SK-MEL-5 (cell line): Measurements from ENCODE around the gene SPECC1L. TPM values are rescaled to one million over a fixed set of nuclear protein-coding genes. Genes with fewer than 3 reads are reported as not detected.
"Not testable (repeated sequence)": the region's sequence is repeated elsewhere in the genome, so short reads cannot be mapped to it uniquely, and the experiment has no call there.

Experiments
- DNase-seq: peaks from one replicate; pipeline ENCODE4 v3.0.0-alpha.2; 2016; ENCODE audit warnings: low read depth, low spot score
- in situ Hi-C: cut with HindIII; loops from 2 replicates; pipeline ENCODE4 v1.10.0; 2016; ENCODE audit warnings: low sequenced_read_pairs, high pct_unique_total_duplicates, low pct_unique_long_range_greater_than_20kb
- total RNA-seq: library from RNA; depleted of rRNA; stranded (reverse); fragments of >200 nt; shearing (Covaris generic); gene quantifications from 2 replicates; pipeline ENCODE4 v1.2.3, GENCODE V29; 2014

Gene SPECC1L
- total RNA-seq, 1 experiment from 2014 or later: 38.0 TPM

- in situ Hi-C loops, DNase-seq: not testable (repeated sequence)
Observed at GRCh38 chr22:24266495-24266894, 4.1 kb upstream of the SPECC1L start.

GRCh38 chr22:24271386-24271854 is 789 bp downstream of the SPECC1L start:
- in situ Hi-C loops: no loop called here
- no peak for DNase-seq

DNA sequence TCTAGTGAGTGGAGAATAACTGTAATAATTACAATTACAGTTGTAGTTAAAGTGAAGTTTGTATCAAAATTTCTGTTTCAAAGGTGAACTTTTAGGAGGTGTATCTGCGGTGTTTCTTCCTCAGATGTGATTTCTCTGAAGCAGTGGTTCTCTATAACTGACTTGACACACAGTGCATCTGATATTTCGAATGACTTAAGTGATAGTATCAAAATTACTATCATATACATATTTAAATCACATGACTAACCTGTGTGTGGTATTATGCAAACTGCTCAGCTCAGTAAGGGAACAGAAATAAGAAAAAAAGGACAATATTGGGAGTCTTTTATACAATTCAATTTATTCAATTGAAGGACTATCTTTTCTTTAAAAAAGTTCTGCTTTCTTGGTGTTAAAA is 2.4 kb downstream of the SPECC1L start:
- DNase-seq, in situ Hi-C loops: not testable (repeated sequence)

GRCh38 chr22:24273906-24274305 is 3.3 kb downstream of the SPECC1L start:
- DNase-seq, in situ Hi-C loops: not testable (repeated sequence)

DNA sequence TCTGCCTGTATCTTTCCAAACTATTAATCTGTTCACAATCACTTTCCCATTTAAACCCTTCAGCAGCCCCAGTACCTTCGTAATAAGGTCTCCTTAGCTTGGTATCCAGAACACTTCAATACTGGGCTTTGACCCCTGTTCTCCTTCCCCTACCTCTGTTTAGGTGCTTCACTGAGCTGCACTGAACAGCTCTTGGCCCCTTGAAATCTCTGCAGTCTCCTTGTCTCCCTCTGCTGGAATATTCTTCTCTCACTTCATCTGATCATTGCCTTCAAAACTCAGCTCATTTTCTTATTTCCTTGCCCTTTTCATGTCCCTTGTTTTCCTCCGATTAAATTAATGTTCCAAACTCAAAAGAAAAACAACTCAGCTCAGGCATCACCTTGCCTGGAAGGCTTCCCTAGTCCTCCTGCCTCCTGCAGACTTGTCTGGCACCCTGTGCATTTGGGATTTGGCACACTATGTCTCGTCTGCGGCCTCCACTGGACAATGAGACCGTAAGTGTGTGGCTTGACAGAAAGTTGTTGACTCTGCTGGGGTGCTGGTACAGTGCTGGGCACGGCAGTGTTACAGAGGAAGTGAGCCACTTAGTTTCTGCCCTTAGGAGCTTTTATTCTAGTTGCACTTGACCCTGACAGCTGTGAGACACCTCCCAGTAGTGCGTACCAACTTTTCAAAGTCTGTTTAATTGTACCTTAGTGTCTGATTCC is 4.2 kb downstream of the SPECC1L start:
- in situ Hi-C loops, DNase-seq: not testable (repeated sequence)

DNA sequence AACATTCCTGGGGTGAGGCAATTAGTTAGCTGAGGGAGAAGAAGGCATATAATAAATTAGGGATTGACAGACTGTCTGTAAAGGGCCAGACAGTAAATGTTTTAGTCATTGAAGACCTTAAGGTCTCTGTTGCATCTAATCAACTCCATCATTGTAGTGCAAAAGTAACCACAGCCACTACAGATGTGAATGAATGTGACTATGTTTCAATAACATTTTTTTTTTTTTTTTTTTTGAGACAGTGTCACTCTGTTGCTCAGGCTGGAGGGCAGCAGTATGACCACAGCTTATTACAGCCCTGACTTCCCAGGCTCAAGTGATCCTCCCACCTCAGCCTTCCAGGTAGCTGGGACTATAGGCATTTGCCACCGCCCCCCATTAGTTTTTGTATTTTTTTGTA is 9.7 kb downstream of the SPECC1L start:
- DNase-seq, in situ Hi-C loops: not testable (repeated sequence)

DNA sequence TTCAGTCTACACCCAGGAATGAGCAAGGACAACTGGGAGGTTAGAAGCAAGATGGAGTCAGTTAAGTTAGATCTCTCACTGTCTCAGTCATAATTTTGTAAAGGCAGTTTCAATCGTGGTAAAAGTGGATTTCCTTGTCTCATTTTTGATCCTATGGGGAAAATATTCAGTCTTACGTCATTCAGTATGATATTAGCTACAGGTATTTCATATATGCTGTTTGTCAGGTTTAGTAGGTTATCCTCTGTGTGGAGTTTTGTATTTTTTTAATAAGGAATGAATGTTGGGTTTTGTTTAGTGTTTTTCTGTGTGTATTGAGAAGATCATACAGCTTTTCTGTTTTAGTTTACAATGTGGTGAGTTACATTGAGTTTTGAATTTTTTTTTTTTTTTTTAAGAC is 11.8 kb downstream of the SPECC1L start:
- in situ Hi-C loops: no loop called here
- no peak for DNase-seq

GRCh38 chr22:24284747-24285203 is 14.1 kb downstream of the SPECC1L start:
- DNase-seq: no peak
- in situ Hi-C loops: no loop called here

GRCh38 chr22:24285245-24285644 is 14.6 kb downstream of the SPECC1L start:
- in situ Hi-C loops: no loop called here
- DNase-seq: no peak

DNA sequence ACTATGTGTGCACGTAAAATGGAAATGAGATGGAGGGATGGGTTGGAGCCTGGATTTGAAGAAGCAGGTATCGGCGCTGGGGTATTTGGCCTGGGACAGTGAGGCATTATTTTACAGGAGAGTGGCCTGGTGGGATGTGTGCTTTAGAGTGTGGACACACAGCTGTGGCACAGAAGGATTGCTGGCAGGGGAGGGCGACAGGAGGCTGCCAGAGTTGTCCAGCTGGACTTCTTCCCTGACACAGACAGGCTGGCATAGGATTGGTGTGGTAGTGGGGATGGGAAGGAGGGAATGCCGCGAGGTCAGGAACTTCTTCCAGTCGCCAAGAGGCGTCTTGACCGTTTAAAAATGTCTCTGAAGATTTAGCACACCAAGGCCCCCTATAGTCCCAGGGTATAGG is 16.6 kb downstream of the SPECC1L start:
- DNase-seq, in situ Hi-C loops: not testable (repeated sequence)

DNA sequence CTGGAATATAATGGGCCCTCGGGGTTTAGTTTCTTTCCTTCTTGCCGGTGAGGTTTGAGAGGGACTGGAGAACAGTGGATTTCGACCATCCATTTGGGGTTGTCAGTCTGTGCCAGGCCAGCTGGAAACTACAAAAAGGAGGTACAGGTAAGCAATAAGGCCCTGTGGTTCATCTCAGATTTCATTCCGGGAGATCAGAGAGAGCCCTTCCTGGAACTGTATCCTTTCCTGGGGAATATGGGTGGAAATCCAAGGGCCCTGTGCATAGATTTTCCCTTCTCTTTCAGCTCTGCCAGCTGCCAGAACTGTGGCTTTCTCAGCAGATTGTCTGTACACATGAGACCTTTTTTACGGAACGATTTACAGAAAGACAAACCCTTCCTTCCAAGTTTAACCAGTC is 17.2 kb downstream of the SPECC1L start:
- in situ Hi-C loops, DNase-seq: not testable (repeated sequence)

DNA sequence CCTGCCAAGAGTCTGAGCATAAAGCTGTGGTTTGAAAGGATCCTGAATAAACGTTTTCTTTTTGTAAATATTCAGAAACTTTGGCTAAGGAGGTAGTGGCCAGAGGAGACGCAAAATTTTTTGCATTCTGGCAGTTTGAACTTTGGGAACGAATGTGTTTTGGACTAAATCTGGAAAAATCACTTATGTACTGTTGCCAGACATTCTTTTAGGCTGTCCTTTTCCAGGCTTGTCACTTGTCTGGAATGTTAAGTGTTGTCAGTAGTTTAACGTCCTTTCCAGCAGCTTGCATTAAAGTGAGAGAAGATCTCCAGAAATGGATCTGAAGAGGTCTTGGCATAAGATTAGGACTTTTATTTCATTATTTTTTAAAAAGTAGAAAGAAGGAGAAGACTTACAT is 18.5 kb downstream of the SPECC1L start:
- in situ Hi-C loops: no loop called here
- DNase-seq: no peak

DNA sequence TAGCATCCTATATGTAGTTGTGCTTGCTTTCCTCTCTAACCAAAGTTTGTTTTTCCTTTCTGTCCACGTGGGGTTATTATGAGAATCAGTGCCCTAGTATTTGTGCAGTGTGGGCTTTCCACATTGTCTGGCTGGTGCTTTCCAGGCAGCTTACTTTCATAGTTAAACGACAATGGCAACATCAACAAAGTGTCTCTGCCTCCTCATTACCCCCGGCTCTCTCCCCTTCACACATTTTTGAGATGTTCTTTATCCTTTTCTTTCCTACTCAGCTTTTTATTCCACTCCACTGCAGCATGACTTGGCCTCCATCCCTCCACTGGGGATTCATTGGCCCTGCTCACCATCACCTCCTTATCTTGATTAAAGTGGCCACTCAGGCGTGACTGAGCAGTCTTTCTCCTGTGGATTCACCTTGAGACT is 19.1 kb downstream of the SPECC1L start:
- in situ Hi-C loops: no loop called here
- no peak for DNase-seq

GRCh38 chr22:24290459-24290858 is 19.8 kb downstream of the SPECC1L start:
- in situ Hi-C loops: no loop called here
- DNase-seq: no peak

GRCh38 chr22:24291515-24292201 is 21.0 kb downstream of the SPECC1L start:
- in situ Hi-C loops: no loop called here
- DNase-seq: no peak

GRCh38 chr22:24292202-24292830 is 21.7 kb downstream of the SPECC1L start:
- in situ Hi-C loops, DNase-seq: not testable (repeated sequence)

DNA sequence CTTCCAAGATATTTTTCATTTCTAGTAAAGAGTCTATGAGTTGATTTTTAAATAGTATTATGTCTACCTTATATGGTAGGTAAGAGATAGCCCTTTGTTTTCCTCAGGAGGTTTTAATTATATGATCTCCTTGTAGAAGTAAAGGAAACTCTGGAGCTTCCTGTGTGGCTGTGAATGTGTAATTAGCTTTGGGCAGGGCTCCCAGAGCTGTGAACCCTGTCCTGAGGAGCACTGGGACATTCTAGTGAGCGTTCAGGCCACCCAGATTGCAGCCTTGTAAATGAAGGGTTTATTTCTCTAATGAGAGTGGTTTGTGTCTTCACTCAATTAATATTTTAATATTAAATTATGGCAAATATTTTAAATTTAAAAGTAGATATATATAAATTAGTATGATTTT is 24.3 kb downstream of the SPECC1L start:
- DNase-seq, in situ Hi-C loops: not testable (repeated sequence)

- DNase-seq, in situ Hi-C loops: not testable (repeated sequence)
Observed at GRCh38 chr22:24298497-24299155, 28.0 kb downstream of the SPECC1L start.
